OCI-LY3 (cell line): ENCODE results near the gene TMBIM6.

Experiments used
- CTCF ChIP-seq: fragments of 200-600, 300-600 bp; sonication (generic); IDR thresholded peaks from 2 replicates; pipeline ENCODE4 v1.5.1; 2014; ENCODE audit warnings: antibody characterized with exemption, low read length, low read depth
- EZH2phosphoT487 ChIP-seq: fragments of 200-600 bp; shearing (Covaris generic); IDR thresholded peaks from 2 replicates; pipeline ENCODE4 v1.6.1; 2018; ENCODE audit warnings: antibody characterized with exemption, mixed run types, low read depth

GRCh38 chr12:49744363-49744885, 3.1 kb downstream of the TMBIM6 start:
- TF ChIP-seq CTCF (no peak), EZH2phosphoT487 (no peak)
